Panc1 (cell line): ENCODE data around the gene HAPLN1.

Source experiments
- CTCF ChIP-seq: fragments of 450-650 bp; IDR thresholded peaks from 2 replicates; pipeline ENCODE4 v1.5.1; 2017; ENCODE audit warnings: mild to moderate bottlenecking
- POLR2AphosphoS5 ChIP-seq: IDR thresholded peaks from 2 replicates; pipeline ENCODE4 v1.6.1; 2012; ENCODE audit warnings: mild to moderate bottlenecking, low read depth, low read length, moderate library complexity

- no peak for TF ChIP-seq CTCF
- TF ChIP-seq POLR2AphosphoS5, result no peak
These were observed 8.7 kb upstream of the HAPLN1 start for GRCh38 chr5:83729362-83729761.
